D721Med (cell line): ENCODE data around the gene OPRD1.

Experiments
- DNase-seq: peaks from one replicate; pipeline ENCODE4 v3.0.0; 2011; ENCODE audit warnings: low spot score; ENCODE audit not compliant: insufficient read length
- FAIRE-seq: peaks from 2 replicates; lab custom pipeline; 2011; peaks lifted over from hg19 to GRCh38; lab: Jason Lieb, UNC
- CTCF ChIP-seq: IDR thresholded peaks from 2 replicates; pipeline ENCODE4 v1.5.1; 2012; ENCODE audit warnings: mild to moderate bottlenecking, control low read depth; ENCODE audit not compliant: insufficient read depth; ENCODE audit errors: missing control alignments

The OPRD1 gene

GRCh38 chr1:28886731-28887418 lies 74.9 kb downstream of the OPRD1 start:
- TF ChIP-seq CTCF = no peak
- FAIRE-seq (no peak), DNase-seq (peak; percentile 98)

GRCh38 chr1:28887419-28887834 lies 75.5 kb downstream of the OPRD1 start:
- no peak for DNase-seq

GRCh38 chr1:28887835-28888682 lies 76.1 kb downstream of the OPRD1 start:
- TF ChIP-seq CTCF = no peak
- no peak for FAIRE-seq
- DNase-seq = peak; percentile 13

More at GRCh38 chr1:28887419-28887834, 75.5 kb downstream of the OPRD1 start:
- no peak for TF ChIP-seq CTCF
- FAIRE-seq = no peak

GRCh38 chr1:28888915-28889314 lies 76.9 kb downstream of the OPRD1 start:
- no peak for TF ChIP-seq CTCF
- FAIRE-seq = no peak
- DNase-seq = no peak

GRCh38 chr1:28889357-28889756 lies 77.4 kb downstream of the OPRD1 start:
- DNase-seq = no peak
- no peak for TF ChIP-seq CTCF
- no peak for FAIRE-seq

GRCh38 chr1:28890435-28890834 lies 78.5 kb downstream of the OPRD1 start:
- DNase-seq (peak; percentile 77), FAIRE-seq (peak; percentile 86)
- TF ChIP-seq CTCF = no peak
